Suppressor macrophage (primary cell): ENCODE data around the gene CPSF7.
A peak's percentile ranks its signal among the peaks of the same experiment; 100 is the strongest.

Source experiments
- DNase-seq, 4 experiments: peaks; one replicate each; pipeline ENCODE4 v3.0.0-alpha.2; 2020 to 2022

The CPSF7 gene

GRCh38 chr11:61357233-61357893 is 72.4 kb downstream of the CPSF7 start:
- DNase-seq: peak; percentile 74 to 91 (median 88)

- peak in 1 of 4 experiments; percentile 19 for DNase-seq
These were observed 73.1 kb downstream of the CPSF7 start for GRCh38 chr11:61356706-61357105.

GRCh38 chr11:61354208-61354607 is 75.6 kb downstream of the CPSF7 start:
- no peak for DNase-seq

GRCh38 chr11:61353131-61354067 is 76.4 kb downstream of the CPSF7 start:
- peak in 3 of 4 experiments; percentile 40 to 67 (median 61) for DNase-seq
